ENCODE results near the gene ADCY4. TPM values are rescaled to one million over a fixed set of nuclear protein-coding genes. Genes with fewer than 3 reads are reported as not detected.

Gene ADCY4
- total and polyA plus RNA-seq, 2 of the 13 experiments (the other 11 are each of a cell fraction or from before 2014, with no cell fraction given): 0.03 TPM; not detected in 1

DNA sequence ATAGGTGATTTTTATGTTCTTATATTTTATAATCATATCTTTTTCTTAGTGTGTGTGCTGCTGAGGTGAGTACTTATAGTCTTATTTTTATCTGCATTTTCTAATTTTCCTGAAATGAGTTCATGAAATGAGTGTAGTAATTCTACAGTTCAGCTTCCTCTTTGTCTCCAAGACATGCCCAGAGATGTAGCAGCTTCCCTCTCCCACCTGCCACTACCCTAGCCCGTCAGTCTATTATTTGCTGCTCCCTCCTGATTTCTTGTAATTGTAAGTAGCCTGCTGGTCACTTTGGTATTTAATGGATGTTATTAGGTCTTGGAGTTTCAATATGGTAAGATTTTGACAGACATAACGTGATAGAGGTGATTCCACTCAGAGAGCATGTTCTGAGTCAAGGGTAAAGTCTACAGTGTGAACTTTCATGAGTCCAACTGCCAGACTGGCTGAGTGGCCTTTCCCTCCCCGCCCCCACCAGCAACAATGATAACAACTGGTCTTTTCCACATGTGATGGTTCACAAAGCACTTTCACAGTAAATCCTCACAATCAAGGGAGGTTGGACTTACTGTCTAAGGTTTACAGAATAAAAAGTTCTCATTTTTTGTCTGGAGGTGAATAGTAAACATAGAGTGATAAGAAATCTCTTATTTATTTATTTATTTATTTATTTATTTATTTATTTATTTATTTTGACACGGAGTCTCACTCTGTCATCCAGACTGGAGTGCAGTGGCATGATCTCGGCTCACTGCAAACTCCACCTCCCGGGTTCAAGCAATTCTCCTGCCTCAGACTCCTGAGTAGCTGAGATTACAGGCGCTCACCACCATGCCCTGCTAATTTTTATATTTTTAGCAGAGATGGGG, 9.2 kb upstream of the ADCY4 start (continued):
- TF ChIP-seq ZNF570 (CRISPR knock-in tag; IDR thresholded peaks at IDR 0.05; ENCODE audit: borderline replicate concordance): no peak
- TF ChIP-seq, protein P1, sequence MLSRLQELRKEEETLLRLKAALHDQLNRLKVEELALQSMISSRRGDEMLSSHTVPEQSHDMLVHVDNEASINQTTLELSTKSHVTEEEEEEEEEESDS (CRISPR knock-in tag; IDR thresholded peaks at IDR 0.05; ENCODE audit: borderline replicate concordance): peak; percentile 58; the same call in 1 of the 2 replicates
- TF ChIP-seq POLR2AphosphoS5 (IDR thresholded peaks at IDR 0.05; ENCODE audit: low read depth, low read length): no peak
- TF ChIP-seq MED1 (CRISPR knock-in tag; IDR thresholded peaks at IDR 0.05): 0 out of 2 replicates have a peak, but pooled peaks have one; percentile 13
- TF ChIP-seq TEAD3 (CRISPR knock-in tag; optimal IDR thresholded peaks at IDR 0.05; ENCODE audit: borderline replicate concordance): peak; percentile 72
- TF ChIP-seq LCORL (IDR thresholded peaks at IDR 0.05): no peak
- TF ChIP-seq LCORL (CRISPR knock-in tag; IDR thresholded peaks at IDR 0.05): peak; percentile 61; the same call in 1 of the 2 replicates
- TF ChIP-seq ZBTB20 (CRISPR knock-in tag; IDR thresholded peaks at IDR 0.05; ENCODE audit: borderline replicate concordance, low read depth): no peak
- TF ChIP-seq, protein P2, sequence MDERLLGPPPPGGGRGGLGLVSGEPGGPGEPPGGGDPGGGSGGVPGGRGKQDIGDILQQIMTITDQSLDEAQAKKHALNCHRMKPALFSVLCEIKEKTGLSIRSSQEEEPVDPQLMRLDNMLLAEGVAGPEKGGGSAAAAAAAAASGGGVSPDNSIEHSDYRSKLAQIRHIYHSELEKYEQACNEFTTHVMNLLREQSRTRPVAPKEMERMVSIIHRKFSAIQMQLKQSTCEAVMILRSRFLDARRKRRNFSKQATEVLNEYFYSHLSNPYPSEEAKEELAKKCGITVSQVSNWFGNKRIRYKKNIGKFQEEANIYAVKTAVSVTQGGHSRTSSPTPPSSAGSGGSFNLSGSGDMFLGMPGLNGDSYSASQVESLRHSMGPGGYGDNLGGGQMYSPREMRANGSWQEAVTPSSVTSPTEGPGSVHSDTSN (CRISPR knock-in tag; IDR thresholded peaks at IDR 0.05): no peak
- no peak for TF ChIP-seq STAG1 (CRISPR knock-in tag; IDR thresholded peaks at IDR 0.05)
- TF ChIP-seq FOXC1 (CRISPR knock-in tag; IDR thresholded peaks at IDR 0.05; ENCODE audit: borderline replicate concordance): 0 out of 2 replicates have a peak, but pooled peaks have one; percentile 15
- TF ChIP-seq FIP1L1 (IDR thresholded peaks at IDR 0.05; ENCODE audit: borderline replicate concordance, insufficient read depth, low read depth, low read length): no peak
- TF ChIP-seq HOXA5 (CRISPR knock-in tag; IDR thresholded peaks at IDR 0.05): no peak
- TF ChIP-seq MED8 (CRISPR knock-in tag; IDR thresholded peaks at IDR 0.05; ENCODE audit: insufficient replicate concordance): no peak
- TF ChIP-seq, protein P3, sequence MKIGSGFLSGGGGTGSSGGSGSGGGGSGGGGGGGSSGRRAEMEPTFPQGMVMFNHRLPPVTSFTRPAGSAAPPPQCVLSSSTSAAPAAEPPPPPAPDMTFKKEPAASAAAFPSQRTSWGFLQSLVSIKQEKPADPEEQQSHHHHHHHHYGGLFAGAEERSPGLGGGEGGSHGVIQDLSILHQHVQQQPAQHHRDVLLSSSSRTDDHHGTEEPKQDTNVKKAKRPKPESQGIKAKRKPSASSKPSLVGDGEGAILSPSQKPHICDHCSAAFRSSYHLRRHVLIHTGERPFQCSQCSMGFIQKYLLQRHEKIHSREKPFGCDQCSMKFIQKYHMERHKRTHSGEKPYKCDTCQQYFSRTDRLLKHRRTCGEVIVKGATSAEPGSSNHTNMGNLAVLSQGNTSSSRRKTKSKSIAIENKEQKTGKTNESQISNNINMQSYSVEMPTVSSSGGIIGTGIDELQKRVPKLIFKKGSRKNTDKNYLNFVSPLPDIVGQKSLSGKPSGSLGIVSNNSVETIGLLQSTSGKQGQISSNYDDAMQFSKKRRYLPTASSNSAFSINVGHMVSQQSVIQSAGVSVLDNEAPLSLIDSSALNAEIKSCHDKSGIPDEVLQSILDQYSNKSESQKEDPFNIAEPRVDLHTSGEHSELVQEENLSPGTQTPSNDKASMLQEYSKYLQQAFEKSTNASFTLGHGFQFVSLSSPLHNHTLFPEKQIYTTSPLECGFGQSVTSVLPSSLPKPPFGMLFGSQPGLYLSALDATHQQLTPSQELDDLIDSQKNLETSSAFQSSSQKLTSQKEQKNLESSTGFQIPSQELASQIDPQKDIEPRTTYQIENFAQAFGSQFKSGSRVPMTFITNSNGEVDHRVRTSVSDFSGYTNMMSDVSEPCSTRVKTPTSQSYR (CRISPR knock-in tag; IDR thresholded peaks at IDR 0.05; ENCODE audit: borderline replicate concordance): peak; percentile 94
- no peak for TF ChIP-seq RFX3 (CRISPR knock-in tag; IDR thresholded peaks at IDR 0.05)
- peak; percentile 34; the same call in 1 of the 2 replicates for TF ChIP-seq FOXO1 (CRISPR knock-in tag; IDR thresholded peaks at IDR 0.05)
- TF ChIP-seq, protein P4, sequence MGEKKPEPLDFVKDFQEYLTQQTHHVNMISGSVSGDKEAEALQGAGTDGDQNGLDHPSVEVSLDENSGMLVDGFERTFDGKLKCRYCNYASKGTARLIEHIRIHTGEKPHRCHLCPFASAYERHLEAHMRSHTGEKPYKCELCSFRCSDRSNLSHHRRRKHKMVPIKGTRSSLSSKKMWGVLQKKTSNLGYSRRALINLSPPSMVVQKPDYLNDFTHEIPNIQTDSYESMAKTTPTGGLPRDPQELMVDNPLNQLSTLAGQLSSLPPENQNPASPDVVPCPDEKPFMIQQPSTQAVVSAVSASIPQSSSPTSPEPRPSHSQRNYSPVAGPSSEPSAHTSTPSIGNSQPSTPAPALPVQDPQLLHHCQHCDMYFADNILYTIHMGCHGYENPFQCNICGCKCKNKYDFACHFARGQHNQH (CRISPR knock-in tag; IDR thresholded peaks at IDR 0.05): peak; percentile 35; the same call in 1 of the 2 replicates
- TF ChIP-seq NFE2 (CRISPR knock-in tag; IDR thresholded peaks at IDR 0.05): no peak
- TF ChIP-seq SRSF1 (optimal IDR thresholded peaks at IDR 0.05; ENCODE audit: low read depth, low read length): no peak
- TF ChIP-seq CHCHD3 (CRISPR knock-in tag; IDR thresholded peaks at IDR 0.05): no peak
- peak; percentile 69; the same call in 1 of the 2 replicates for TF ChIP-seq ZNF614 (CRISPR knock-in tag; IDR thresholded peaks at IDR 0.05; ENCODE audit: borderline replicate concordance)
- no peak for TF ChIP-seq SMAD1 (CRISPR knock-in tag; IDR thresholded peaks at IDR 0.05; ENCODE audit: borderline replicate concordance, low read depth)
- TF ChIP-seq ZNF816 (CRISPR knock-in tag; IDR thresholded peaks at IDR 0.05; ENCODE audit: borderline replicate concordance): no peak
- TF ChIP-seq ZNF441 (CRISPR knock-in tag; IDR thresholded peaks at IDR 0.05; ENCODE audit: borderline replicate concordance): 0 out of 2 replicates have a peak, but pooled peaks have one; percentile 56
- peak; percentile 29; the same call in 1 of the 2 replicates for TF ChIP-seq SMC3 (IDR thresholded peaks at IDR 0.05; ENCODE audit: low read length)

All from HepG2 (cell line).